Measurements from ENCODE around the gene CXADR. TPM values are rescaled to one million over a fixed set of nuclear protein-coding genes. Genes with fewer than 3 reads are reported as not detected.
"Not testable (repeated sequence)": the region's sequence is repeated elsewhere in the genome, so short reads cannot be mapped to it uniquely, and the experiment has no call there.

CXADR gene
- total RNA-seq, 1 experiment from 2014 or later, result 21.7 TPM

DNA sequence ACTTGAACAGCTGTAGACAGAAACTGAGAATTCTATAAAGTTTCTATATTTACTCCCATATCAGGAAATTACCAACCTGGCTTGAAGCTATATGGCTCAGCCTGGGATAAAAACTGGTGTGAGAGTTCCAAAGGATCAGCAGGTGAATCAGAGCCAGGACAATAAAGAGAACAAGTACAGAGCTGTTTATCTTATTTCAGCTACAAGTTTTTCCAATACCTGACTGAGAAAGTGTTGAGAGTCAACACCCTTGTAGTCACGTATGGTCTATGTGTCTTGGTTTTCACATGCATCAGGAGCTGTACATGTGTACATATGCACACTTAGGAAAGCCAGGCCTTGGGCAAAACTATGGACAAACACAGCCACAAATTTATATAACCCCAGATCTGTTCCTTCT lies 40.7 kb upstream of the CXADR start:
- H3K9me2 ChIP-seq (ENCODE audit: insufficient read depth), result no peaks in the 10 kb centered on the region
- intact Hi-C loops (cut with micrococcal nuclease; ENCODE audit: unreplicated experiment), result no loop called here
- no peaks in the 10 kb centered on the region for H3K27me3 ChIP-seq (ENCODE audit: insufficient read depth, low read depth)
- no peak overlapping the region for H3K4me3 ChIP-seq
- H3K27ac ChIP-seq, result no peak overlapping the region
- H3K36me3 ChIP-seq (ENCODE audit: low read depth), result no peaks in the 10 kb centered on the region
- no TSS peak for BruUV-seq (replicated peaks)
- no peak overlapping the region for H3K4me2 ChIP-seq
- CTCF ChIA-PET, result no interaction called here
- TF ChIP-seq, protein P1, sequence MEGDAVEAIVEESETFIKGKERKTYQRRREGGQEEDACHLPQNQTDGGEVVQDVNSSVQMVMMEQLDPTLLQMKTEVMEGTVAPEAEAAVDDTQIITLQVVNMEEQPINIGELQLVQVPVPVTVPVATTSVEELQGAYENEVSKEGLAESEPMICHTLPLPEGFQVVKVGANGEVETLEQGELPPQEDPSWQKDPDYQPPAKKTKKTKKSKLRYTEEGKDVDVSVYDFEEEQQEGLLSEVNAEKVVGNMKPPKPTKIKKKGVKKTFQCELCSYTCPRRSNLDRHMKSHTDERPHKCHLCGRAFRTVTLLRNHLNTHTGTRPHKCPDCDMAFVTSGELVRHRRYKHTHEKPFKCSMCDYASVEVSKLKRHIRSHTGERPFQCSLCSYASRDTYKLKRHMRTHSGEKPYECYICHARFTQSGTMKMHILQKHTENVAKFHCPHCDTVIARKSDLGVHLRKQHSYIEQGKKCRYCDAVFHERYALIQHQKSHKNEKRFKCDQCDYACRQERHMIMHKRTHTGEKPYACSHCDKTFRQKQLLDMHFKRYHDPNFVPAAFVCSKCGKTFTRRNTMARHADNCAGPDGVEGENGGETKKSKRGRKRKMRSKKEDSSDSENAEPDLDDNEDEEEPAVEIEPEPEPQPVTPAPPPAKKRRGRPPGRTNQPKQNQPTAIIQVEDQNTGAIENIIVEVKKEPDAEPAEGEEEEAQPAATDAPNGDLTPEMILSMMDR (conservative IDR thresholded peaks at IDR 0.05), result no peak
- TF ChIP-seq EZH2 (IDR thresholded peaks at IDR 0.05; ENCODE audit: low read depth), result no peak
- no peak for DNase-seq
- no peaks in the 10 kb centered on the region for H3K4me1 ChIP-seq (replicated peaks; ENCODE audit: insufficient read depth)
- H2AFZ ChIP-seq, result no peak overlapping the region
- no peaks in the 10 kb centered on the region for H3K79me2 ChIP-seq (ENCODE audit: low read depth)
- POLR2A ChIA-PET (ENCODE audit: unreplicated experiment), result no interaction called here
- no peaks in the 10 kb centered on the region for H4K20me1 ChIP-seq (ENCODE audit: insufficient read depth)
- H3F3A ChIP-seq (ENCODE audit: insufficient read depth, low read depth), result no peaks in the 10 kb centered on the region; the same call in 1 of the 2 replicates
- H3K9me3 ChIP-seq (ENCODE audit: insufficient read depth, low read depth), result no peaks in the 10 kb centered on the region

DNA sequence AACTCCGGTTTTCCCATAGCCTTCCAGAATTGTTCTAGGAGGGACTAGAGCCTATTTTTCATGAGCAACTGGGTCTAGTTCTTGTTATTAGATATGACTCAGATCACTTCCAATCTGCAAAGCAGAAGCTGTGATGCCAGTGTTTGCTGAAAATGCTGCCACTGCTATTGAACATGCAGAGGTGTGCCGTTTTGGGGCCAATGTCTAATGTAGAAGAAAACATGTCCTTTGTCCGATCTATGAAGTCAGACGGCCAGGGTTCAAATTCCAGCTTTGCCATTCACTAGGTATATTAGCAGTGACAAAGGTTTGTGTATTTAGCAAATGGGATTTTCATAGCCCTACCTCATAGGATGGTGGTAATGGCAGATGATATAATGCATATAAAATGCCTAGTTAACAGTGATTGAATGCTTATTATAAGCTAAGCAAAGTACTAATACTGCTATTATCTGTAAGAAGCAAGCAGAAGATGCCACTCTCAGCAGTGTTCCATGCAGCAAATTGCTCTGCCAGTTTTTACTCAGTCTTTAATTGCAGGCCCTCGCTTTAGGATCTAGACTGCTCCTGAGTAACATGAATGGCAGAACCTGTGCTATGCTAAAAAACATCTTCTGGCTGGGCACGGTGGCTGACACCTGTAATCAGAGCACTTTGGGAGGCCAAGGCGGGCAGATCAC lies 40.1 kb upstream of the CXADR start:
- no peaks in the 10 kb centered on the region for H3K79me2 ChIP-seq (ENCODE audit: low read depth)
- H3K9me3 ChIP-seq (ENCODE audit: insufficient read depth, low read depth), result no peaks in the 10 kb centered on the region
- H3K4me1 ChIP-seq (replicated peaks; ENCODE audit: insufficient read depth), result no peaks in the 10 kb centered on the region
- no peaks in the 10 kb centered on the region for H4K20me1 ChIP-seq (ENCODE audit: insufficient read depth)
- H3F3A ChIP-seq (ENCODE audit: insufficient read depth, low read depth), result no peaks in the 10 kb centered on the region; the same call in 1 of the 2 replicates
- H3K27me3 ChIP-seq (ENCODE audit: insufficient read depth, low read depth), result no peaks in the 10 kb centered on the region
- no peaks in the 10 kb centered on the region for H3K9me2 ChIP-seq (ENCODE audit: insufficient read depth)
- no peak overlapping the region for H3K4me3 ChIP-seq
- H3K36me3 ChIP-seq (ENCODE audit: low read depth), result no peaks in the 10 kb centered on the region
- H3K4me2 ChIP-seq, result no peak overlapping the region
- no peak for TF ChIP-seq EZH2 (IDR thresholded peaks at IDR 0.05; ENCODE audit: low read depth)
- TF ChIP-seq, protein P1 (conservative IDR thresholded peaks at IDR 0.05), result no peak
- no peak overlapping the region for H2AFZ ChIP-seq
- DNase-seq, result no peak
- no peak overlapping the region for H3K27ac ChIP-seq
- intact Hi-C loops (cut with micrococcal nuclease; ENCODE audit: unreplicated experiment), result no loop called here
- BruUV-seq (replicated peaks), result no TSS peak
- CTCF ChIA-PET, result no interaction called here
- POLR2A ChIA-PET (ENCODE audit: unreplicated experiment), result interaction anchor here (0.5 kb wide), 1 partner anchor 1737 kb away, joined by 3 read pairs; no protein-coding TSS in a partner anchor

DNA sequence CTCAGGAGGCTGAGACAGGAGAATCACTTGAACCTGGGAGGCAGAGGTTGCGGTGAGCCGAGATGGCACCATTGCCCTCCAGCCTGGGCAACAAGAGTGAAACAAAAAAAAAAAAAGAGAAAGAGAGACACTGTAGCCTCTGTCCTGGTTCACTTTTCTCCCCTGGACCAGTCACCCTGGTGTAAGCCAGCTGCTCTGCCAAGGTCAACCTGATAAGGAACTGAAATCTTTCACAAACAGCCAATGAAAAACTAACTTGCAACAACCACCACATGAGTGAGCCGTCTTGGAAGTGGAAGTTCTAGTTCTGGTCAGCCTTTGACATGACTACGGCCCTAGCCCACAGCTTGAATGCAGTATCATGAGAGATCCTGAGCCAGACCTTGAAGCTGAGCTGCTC lies 36.8 kb upstream of the CXADR start:
- ChIA-PET CTCF (no interaction called here), POLR2A (ENCODE audit: unreplicated experiment) (no interaction called here)
- no TSS peak for BruUV-seq (replicated peaks)
- no peaks in the 10 kb centered on the region for H3K36me3 ChIP-seq (ENCODE audit: low read depth)
- H3K4me1 ChIP-seq (replicated peaks; ENCODE audit: insufficient read depth), result no peaks in the 10 kb centered on the region
- no peaks in the 10 kb centered on the region for H3K9me2 ChIP-seq (ENCODE audit: insufficient read depth)
- no peak overlapping the region for H3K4me3 ChIP-seq
- H3K27ac ChIP-seq, result no peak overlapping the region
- intact Hi-C loops (cut with micrococcal nuclease; ENCODE audit: unreplicated experiment), result no loop called here
- no peaks in the 10 kb centered on the region for H4K20me1 ChIP-seq (ENCODE audit: insufficient read depth)
- no peak overlapping the region for H3K4me2 ChIP-seq
- no peak overlapping the region for H2AFZ ChIP-seq
- TF ChIP-seq, protein P1 (conservative IDR thresholded peaks at IDR 0.05), result no peak
- TF ChIP-seq EZH2 (IDR thresholded peaks at IDR 0.05; ENCODE audit: low read depth), result no peak
- H3F3A ChIP-seq (ENCODE audit: insufficient read depth, low read depth), result no peaks in the 10 kb centered on the region; the same call in 1 of the 2 replicates
- no peaks in the 10 kb centered on the region for H3K27me3 ChIP-seq (ENCODE audit: insufficient read depth, low read depth)
- no peaks in the 10 kb centered on the region for H3K9me3 ChIP-seq (ENCODE audit: insufficient read depth, low read depth)
- peak in 1 of 2 experiments; percentile 34 for DNase-seq
- H3K79me2 ChIP-seq (ENCODE audit: low read depth), result no peaks in the 10 kb centered on the region

DNA sequence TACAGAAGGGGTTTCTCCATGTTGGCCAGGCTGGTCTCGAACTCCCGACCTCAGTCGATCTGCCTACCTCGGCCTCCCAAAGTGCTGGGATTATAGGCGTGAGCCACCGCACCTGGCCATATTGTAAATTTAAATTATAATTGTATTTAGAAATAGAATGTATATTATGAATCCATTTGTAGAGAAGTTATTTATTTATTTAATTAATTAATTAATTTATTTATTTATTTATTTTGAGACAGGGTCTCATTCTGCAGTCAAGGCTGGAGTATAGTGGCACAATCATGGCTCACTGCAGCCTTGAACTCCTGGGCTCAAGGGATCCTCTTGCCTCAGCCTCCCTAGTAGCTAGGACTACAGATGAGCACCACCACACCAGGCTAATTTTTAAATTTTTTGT lies 34.7 kb upstream of the CXADR start:
- H3K27ac ChIP-seq; POLR2A ChIA-PET (ENCODE audit: unreplicated experiment); H3K27me3 ChIP-seq (ENCODE audit: insufficient read depth, low read depth); H3F3A ChIP-seq (ENCODE audit: insufficient read depth, low read depth); H3K9me2 ChIP-seq (ENCODE audit: insufficient read depth); DNase-seq; H2AFZ ChIP-seq; H3K4me3 ChIP-seq; BruUV-seq (replicated peaks); intact Hi-C loops (cut with micrococcal nuclease; ENCODE audit: unreplicated experiment); H3K79me2 ChIP-seq (ENCODE audit: low read depth); H3K9me3 ChIP-seq (ENCODE audit: insufficient read depth, low read depth); H3K4me1 ChIP-seq (replicated peaks; ENCODE audit: insufficient read depth); H4K20me1 ChIP-seq (ENCODE audit: insufficient read depth); H3K4me2 ChIP-seq; H3K36me3 ChIP-seq (ENCODE audit: low read depth): not testable (repeated sequence)
- CTCF ChIA-PET, result interaction anchor here (0.7 kb wide), 1 partner anchor 1582 kb away, joined by 7 read pairs; no protein-coding TSS in a partner anchor

All from PC-9 (cell line).